NCI-H2171 treated with DMSO at 0.1 percent for 48 hours (cell line): ENCODE results near the gene PTPN2.
A peak's percentile ranks its signal among the peaks of the same experiment; 100 is the strongest.

ENCODE experiments used
- DNase-seq: peaks from one replicate; lab custom pipeline; 2025; lab: John Stamatoyannopoulos, UW

The PTPN2 gene

DNA sequence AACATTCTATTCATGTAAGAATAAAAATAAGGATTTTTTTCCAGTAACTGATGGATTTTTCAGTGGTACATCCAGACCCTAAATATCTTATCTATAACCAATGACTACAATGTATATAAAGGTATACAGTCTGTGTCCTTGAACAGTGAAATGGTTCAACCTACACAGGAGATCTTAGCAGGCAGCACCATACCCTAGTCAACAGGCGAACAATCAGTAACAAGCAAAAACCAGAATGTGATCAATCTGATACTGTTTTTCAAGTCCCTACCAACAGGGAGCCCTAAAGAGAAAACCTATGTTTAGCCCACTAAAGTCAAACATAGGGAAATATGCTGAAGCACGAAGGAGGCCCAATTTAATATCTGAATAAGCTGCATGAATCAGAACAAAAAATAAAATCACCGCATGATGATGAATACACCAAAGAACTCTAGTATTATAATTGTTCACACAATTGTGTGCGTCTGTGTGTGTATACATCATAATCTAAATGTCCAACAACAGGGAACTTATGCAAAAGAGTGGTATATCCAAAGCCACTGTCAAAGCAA lies 26.0 kb downstream of the PTPN2 start:
- DNase-seq, result no peak

DNA sequence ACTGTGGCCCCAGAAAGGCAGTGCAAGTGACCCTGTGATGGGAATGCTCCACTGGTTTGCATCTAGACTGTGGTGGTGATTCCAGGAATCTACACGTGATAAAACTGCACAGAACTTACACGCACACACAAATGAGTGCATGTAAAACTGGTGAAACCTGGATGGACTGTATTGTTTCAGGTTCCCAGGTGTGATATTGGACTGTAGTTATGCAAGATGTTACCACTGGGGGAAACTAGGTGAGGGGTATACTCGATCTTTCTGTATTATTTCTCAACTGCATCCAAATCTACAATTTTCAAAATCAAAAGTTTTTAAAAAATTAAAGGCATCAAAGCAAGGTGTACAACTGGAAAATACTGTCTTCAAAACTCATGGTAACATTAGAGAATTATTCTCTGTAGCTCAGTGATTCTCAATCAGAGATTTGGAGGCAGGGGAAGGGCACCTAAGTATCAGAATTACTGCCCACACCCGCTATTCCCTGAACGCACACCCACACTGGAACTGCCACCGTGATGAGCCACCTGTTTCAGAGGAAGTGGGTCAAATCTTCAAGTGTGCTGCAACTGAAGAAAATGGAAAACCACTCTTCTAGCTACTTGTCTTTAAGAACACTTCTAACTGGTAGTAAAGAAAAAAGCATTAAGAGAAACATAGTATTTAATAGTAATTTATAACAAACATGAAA lies 26.7 kb downstream of the PTPN2 start:
- DNase-seq, result no peak

DNA sequence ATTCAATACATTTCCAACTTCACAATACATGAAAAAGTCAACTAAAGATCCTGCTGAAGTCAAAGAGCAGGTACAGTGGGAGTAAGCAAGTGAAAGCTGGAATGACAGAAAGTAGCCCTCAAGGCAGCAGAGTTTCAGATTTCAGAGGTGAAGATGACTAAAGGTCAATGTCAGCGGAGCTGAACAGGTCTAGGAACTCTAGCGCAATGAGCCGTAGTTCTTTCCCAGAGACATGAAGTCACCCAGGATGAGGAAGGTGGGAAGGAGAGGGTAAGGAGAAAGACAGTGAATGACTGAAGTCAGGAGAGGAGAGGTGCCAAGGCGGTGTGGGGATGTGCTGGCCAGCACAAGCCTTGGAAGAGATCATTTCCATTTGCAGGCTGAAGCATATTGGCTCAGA lies 28.1 kb downstream of the PTPN2 start:
- DNase-seq, result no peak

DNA sequence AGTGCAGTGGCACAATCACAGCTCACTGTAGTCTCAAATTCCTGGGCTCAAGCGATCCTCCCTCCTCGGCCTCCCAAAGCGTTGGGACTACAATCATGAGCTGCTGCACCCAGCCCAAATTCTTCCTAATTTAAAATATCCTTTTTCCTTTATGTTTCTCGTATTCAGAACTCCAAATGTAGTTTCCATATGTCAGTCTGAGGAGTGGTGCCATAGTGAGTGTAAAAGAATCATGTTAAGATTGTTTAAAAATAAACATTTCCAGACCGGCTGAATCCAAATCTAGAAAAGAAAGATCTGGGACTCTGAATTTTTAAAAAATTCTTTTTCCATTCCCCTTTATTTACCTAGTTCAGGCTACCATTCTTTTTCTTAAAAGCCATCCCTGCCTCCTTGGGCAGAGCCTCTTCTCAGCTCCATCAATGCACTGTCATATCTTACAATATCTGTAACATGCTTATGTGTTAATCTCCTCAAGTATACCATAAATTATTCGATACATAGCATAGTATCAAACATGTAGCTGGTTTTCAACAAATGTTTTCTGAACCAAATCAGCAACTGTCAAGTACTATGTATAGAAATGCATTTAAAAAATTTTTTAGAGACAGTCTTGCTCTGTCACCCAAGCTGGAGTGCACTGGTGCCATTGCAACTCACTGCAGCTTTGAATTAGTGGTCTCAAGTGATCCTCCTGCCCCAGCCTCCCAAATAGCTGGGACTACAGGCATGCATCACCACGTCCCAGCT lies 31.3 kb downstream of the PTPN2 start:
- DNase-seq, result no peak

DNA sequence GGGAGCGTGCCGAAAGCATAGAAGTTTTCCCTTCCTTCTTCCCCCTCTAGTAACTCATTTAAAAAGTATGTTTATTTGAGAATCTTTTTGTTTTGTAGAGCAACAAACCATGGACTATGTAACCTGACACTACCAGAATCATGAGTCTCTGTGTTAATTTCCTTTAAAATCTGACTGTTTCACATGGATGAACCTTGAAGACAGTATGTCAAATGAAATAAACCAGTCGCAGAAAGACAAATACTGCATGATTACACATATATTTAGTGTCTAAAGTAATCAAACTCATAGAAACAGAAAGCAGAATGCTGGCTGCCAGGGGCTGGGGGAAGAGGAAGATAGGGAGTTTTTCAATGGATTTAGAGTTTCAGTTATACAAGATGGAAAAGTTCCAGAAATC lies 32.3 kb downstream of the PTPN2 start:
- DNase-seq, result peak; percentile 16

DNA sequence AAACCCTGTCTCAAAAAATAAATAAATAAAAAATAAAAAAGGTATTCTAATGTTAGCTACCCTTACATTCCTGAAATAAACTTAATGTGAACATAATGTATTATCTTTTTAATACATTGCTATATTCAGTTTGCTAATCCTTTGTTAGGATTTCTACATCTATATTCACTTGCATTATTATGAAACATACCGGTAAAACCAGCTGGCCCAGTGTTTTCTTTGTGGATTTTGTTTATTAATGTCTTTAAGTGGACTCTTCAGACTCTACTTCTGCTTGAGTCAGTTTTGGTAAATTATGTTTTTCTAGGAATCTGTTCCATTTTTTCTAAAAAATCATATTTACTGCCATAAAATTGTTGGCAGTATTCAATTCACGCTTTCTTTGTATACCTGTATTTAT lies 34.5 kb downstream of the PTPN2 start:
- no peak for DNase-seq

DNA sequence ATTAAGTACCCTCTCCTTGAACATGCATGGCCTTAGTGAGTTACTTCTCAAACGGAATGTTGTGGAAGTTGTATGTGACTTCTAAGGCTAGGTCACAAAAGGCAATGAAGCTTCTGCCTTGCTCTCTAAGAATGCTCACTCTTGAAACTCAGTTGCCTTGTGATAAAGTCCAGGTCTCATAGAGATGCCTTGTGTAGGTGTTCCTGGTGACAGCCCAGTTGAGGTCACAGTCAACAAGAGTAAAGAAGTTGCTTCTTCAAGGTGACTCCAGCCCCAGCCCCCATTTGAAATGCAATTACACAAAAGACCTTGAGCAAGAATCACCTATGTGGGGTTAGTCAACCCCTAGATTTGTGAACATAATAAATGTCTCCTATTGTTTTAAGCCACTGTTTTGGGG lies 35.6 kb downstream of the PTPN2 start:
- DNase-seq, result no peak

DNA sequence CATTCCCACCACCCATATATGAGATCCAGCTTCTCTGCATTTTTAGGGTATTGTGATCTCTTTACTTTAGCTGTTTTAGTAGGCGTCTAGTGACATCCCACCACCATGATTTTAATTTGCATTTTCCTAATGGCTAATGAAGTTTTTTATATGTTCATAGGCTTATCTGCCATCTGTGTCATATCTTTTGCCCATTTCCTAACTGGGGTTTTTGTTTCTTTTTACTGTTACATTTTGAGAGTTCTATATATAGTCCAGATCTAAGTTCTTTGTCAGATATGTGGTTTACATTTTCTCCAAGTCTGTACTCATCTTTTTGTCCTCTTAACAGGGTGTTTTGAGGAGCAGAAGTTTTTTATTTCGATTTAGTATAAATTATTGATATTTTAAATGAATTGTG lies 39.6 kb downstream of the PTPN2 start:
- DNase-seq, result no peak

DNA sequence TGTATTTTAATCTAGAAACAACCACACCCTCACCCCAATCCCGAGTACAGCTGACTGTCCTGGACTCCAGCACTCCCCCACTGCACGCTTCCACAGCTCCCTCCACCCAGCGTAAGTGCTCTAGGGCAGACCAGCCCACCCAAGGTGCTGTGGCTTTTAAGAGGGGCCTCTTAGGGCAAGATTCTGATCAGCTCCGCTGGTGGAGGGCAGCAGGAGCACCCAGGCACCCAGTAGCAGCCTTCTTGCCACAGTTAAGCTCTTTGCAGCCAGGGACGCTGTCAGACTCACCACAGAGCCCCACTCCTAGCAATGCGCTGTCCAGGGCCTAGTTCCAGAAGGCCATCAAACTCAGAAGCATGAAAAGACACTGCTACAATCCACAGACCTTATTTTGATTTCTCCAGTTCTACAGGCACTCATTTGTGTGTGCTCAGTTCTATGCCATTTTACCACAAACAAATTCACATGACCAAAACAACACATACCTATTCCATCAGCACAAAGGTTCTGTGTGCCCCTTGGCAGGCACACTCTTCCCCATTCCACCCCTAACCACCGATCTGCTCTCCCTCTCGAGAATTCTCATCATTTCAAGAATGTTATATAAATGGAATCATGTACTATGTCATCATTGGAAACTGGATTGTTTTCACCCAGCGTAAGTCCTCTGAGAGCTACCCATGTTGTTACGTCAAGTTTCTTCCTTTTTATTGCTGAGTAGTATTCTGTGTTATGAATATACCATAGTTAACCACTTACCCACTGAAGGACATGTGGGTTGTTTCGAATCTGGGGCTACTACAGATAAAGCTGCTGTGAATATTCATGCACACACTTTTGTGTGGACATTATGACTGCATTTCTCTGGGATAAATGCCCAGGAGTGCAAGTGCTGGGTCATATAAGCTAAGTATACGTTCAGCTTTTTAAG lies 40.4 kb downstream of the PTPN2 start:
- no peak for DNase-seq

DNA sequence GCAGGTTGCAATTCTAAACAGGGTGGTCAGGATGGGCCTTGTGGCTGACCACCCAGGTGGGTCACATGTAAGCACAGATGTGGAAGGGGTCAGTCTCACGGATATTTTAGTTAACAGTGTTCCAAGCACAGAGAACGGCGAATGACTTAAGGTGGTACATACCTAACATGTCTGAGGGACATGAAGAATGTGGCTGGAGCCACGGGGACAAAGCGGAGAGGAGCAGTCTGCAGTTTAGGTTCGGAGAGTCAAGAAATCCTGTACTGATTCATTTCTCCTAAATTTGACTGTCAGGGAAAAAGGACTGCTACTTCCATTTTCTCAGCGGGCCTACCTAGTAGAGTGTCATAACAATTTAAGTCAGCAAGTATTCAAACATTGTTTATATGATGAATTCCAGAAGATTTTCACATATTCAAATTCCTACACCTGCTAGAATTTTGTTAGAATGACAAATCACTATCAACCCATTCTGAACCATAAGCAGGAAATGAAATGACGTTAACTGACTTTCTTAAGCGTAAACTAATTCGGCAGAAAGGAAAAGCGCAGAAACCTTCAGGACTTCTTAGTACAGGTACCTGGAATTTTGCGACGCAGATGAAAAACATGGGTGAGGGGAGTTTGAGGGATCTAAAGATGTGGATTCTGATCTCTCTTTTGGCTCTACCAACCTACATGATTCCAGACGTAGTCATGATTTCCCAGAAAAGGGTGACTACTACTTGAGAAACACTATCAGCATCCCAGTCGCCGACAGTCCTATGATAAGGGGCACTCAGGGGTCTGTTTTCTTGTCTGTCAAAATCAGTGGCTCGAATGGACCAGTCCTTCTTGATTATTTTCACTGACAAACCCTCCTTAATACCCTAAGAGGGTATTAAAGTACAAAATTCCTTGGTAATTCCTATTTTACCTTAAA lies 41.3 kb downstream of the PTPN2 start:
- DNase-seq, result no peak

DNA sequence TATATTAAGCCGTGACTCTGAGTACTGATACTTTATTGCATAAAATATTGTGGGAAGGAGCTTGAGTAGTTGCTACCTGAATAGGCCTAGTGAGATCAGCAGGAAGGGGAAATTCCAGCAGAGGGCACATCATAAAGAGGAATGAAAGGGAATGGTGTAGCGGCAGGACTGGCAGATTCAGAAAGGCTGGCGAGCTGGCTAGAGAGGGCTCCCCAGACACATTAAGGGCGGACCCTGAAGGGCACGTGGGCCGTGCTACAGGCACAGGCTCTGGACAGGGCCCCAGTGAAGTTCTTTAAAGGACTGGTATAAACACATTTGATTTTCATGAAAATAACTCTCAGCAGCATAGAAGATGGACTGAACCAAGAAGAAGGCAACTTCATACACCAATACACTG lies 43.0 kb downstream of the PTPN2 start:
- no peak for DNase-seq

DNA sequence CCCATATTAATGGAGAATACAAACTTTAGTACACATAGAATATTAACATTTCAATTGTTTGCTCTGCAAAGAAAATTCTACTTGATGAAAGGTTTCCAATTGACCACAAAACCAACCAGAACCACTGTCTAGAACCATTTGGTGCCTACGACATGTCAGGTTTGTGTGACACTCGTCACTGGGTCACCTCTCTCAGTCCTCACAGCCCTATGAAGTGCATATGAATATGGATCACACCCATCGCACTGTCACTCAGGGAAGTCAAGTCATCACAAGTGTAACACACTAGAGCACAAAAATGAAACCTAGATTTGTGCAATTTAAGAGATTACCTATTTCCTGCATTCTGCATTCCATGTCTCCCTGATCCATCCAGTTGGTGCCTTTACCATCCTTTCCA lies 43.7 kb downstream of the PTPN2 start:
- DNase-seq, result no peak

DNA sequence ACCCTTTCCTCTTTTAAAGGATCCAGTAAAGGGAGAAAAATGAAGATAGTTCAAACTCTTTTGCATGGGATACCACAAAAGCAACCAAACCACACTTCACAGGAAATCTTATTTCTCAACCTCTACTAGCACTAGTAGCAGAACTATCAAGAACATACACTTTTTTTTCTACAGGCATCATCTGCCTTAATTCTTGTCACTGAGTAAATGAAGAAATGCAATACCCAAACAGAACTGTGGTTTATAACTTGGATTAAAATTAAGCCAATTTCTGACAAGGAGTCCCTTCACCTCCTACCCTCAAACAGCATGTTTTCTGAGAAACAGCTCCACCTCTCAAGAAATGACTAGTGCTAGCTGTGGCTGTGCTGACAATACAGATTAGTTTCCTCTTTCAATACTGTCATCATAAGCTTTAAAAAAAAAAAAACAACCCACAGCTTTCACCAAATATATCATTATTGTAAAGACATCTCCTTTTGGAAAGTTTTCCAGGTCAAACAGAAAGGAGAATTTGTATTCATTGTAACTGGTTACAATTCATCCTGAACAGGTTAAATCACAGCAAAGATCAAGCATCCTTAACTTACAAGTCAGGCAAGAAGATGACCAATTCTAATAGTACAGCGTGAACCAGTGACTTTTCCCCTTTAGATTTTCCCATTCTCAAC lies 44.4 kb downstream of the PTPN2 start:
- no peak for DNase-seq

DNA sequence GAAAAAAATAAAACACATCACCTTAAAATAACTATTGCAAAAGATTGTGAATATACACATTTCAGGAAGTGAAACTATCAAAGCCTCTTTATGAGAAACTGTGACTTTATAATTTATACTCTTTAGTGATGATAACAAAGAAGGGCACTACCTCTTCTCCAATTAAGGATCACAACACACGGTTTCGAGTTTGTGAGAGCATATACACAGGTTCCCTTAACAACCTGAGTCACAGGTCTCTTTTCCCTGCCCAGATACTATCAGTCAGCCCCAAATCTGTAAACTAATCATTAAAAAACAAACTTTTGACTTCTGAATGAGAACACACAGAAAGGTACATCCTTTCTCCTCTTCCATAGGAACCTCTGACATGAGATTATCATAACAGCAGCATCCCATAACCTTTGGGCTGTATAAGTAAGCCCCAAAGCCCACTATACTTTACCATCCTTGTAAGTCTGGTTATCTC lies 44.9 kb downstream of the PTPN2 start:
- no peak for DNase-seq

DNA sequence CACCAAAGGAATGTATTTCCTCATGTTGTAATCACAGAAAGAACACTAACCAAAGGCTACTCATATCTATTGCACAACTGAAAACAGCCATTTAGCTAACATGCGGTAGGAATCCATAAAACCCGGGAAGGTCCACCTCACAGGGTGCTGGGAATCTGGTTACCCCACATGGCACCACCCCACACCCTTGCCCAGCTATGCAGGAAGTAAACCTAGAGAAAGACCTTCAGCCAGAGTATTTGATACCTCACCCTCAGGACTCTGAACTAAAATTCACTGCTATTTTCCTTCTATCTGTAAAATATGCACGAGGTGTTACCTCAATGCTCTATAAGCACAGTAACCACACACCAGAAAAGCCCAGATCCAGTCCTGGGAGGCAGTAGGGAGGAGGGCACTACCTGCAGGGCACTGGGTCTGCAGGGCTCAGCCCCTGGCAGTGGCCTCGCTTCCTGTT lies 45.8 kb downstream of the PTPN2 start:
- DNase-seq, result no peak

DNA sequence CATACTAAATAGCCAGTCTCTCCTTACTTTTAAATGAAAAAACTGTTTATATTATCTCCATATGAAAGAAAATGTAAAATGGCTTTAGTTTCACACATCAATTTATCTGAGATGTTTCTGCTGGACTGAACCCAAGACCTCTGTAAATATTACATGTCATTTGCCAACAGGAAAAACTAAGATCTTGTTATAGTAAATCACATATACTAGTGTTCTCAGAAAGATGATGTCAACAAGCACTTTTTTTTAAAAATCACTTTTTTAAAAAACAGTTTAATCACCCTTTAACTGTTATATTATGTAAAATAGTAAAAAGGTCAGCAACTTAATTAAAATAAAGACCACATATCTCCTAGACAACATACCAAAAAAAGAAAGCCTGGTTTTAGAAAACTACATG lies 46.3 kb downstream of the PTPN2 start:
- DNase-seq, result no peak

DNA sequence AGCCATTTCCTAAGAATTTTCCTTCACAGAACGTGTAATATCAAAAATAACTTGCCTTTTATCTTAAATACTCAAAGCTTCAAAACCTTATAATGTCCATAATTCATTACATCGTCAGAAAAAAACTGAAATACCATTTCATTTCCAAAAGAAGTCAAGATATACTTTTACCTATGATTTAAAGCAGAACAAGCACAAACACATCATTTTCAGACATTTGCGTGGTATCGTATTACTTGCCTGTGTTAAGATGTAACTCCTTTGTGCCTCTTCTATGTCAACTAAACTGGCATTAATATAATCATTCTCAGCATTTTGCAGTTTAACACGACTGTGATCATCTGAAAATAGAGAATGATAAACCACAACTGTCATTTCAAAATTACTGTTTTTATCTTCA lies 47.5 kb downstream of the PTPN2 start:
- peak; percentile 38 for DNase-seq

DNA sequence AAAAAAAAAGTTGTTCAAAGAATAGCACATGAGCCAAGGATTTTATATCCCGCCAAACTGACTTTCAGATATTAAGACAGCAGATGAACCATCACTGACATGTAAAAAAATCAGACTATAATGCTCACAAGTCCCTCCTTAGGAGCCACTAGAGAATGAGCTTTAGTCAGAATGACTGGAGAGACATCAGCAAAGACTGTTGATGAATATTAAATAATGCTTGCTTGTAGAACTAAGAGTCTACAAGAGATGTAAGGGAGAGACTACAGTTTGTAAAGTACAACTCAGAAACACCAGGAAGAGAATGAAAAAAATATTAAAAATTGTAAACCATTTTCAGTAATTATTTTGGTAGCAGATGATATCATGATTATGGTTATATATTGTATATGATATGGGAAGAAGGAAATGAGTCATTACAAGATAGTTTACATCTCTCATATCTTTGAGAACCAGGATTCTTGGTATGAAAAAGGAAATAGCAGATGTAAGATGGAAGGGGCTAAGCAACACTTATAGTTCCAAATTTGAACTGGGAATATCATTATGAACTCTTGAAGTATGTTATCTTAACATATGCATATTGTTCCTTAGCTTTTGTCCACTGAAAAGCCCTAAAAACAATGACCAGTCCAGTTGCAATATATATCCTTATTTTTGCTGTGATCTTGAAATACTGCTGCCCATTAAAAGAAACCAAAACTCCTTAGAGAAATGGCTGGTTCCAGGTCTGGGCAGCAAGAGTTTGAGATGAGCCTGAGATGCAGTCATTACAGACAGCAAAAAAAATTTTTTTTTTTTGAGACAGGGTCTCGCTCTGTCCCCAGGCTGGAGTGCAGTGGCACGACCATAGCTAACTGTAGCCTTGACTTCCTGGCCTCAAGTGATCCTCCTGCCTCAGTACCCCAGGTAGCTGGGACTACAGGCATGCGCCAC lies 55.7 kb downstream of the PTPN2 start:
- DNase-seq, result no peak

DNA sequence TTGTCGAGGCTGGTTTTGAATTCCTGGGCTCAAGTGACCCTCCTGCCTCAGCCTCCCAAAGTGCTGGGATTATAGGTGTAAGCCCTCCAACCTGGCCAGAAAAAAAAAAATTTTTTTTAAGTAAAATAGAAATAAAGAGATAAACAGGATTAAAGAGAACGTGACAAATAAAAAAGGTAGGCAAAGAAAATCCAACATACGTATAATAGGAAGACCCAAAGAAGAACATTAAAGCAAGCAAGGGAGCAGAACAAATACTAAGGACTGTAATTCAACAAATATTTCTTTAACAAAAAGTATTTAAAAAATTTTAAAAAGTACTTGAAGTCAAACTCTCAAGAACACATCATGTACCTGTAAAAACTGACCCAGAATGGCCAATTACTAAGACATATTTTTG lies 56.4 kb downstream of the PTPN2 start:
- no peak for DNase-seq
